Muscle of arm (tissue), 12 donors: Measurements from ENCODE around the gene SH3PXD2A. TPM values are rescaled to one million over a fixed set of nuclear protein-coding genes. Genes with fewer than 3 reads are reported as not detected.
A peak's percentile ranks its signal among the peaks of the same experiment; 100 is the strongest.

Source experiments
- DNase-seq: peaks from one replicate; pipeline ENCODE4 v3.0.0-alpha.2; 2013
- polyA plus RNA-seq, 12 donors: library from polyadenylated mRNA; unstranded; fragments of 120-200 nt; gene quantifications; one replicate each; pipeline ENCODE4 v1.2.1, GENCODE V29; 2013; ENCODE audit not compliant: insufficient read length in 12 of 12

Gene SH3PXD2A
- polyA plus RNA-seq, 12 donors: 67.6 to 154 (median 81.6) TPM

DNA sequence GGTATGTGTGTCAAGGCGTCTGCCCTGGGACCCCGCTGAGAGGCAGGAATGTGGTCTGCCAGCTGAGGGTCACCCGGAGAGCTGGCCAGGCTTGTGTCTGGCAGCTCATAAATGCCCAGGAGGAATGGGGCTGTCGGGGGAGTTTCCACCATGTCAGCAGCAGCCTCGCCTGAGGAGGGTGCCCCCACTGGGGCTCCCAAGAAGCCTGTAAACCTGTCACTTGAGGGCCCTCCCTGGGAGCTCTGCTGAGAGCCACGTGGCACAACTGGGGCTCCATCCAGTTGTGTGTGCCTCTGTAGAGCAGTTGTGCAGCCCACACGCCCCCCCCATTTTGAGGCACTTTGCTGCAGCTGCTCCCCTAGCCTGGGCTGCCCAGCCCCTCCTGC, 291.3 kb downstream of the SH3PXD2A start:
- DNase-seq: no peak

DNA sequence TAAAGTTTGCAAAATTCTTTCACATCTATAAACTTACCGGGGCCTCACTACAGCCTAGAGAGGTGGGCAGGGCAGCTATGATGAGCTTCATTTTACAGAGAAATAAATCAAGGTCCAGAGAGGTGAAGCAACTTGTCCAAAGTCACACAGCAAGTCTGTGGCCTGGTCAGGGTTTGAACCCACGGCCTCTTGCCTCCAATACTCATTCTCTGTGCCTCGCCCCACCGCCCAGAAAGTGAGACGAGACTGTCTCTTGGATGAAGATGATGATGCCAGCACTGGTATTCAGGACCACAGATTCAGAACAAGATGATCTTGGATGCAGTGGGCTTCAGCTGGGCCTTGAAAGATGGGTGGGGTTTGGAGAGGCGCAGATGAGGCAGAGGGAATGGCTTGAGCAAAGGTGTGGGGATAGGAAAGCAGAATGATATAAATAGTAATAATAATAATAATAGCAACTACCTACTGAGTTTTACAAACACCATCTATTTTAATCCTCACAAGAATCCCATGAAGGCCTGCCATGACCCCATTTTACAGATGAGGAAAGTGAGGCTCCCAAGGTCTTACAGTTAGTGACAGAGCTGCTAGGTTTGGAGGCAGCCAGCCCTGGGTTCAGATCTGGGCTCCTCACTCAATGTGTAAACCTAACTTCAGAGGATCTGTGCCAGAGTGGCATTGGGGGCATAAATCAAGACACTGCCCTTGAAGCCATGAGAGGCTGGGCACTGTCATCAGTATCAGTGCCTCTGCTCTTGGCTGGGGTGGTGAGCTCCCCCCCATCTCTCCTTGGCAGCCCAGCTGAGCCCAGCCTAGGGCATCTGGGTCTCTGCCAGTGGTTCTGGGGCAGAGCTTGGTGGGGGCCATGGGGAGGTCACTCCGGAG, 291.9 kb downstream of the SH3PXD2A start:
- no peak for DNase-seq

DNA sequence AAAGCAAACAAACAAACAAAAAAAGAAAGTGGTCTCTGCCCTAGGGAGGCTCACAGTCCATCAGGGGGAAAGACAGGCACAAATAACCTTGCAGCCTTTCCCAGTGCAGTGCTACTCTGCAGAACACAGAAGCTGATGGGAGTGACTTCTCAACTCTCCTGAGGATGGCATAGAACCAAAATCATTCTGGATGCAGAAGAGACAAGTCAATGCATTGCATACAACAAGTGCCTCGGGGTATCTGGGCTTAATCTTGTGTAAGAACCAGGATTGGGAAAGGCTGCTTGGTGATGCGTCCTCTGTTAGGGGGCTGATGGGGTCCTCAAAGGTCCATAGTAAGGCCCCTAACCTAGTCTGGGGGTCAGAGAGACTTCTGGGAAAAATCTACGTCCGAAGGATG, 293.0 kb downstream of the SH3PXD2A start:
- no peak for DNase-seq

DNA sequence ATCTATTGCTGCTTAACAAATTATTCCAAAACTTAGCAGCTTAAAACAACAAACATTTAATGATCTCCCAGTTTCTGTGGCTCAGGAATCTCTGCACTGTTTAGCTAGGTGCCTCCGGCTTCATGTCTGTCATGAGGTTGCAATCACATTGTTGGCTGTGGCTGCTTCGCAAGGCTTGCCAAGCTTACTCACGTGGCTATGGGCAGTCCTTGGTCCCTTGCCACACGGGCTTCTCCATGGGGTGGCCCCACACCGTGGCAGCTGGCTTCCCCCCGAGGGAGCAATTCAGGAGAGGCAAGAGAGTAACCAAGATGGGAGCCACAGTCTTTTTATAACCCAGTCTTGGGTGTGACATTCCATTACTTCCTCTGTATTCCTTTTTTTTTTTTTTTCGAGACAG, 294.5 kb downstream of the SH3PXD2A start:
- DNase-seq: no peak

DNA sequence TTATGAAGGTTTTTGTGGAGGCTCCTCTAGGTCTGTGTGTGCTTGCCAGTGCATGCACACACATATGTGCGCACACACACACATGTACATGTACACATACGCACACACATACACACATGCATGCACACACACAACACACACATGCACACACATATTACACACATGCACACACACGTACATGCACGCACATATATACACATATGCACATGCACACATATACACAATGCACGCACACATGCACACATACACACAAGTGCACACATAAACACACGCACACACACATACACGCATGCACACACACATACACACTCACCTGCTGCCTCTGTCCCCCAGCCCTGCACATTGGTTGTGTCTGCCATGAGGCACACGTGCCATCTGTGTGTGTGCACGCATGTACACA, 295.6 kb downstream of the SH3PXD2A start:
- DNase-seq: no peak

DNA sequence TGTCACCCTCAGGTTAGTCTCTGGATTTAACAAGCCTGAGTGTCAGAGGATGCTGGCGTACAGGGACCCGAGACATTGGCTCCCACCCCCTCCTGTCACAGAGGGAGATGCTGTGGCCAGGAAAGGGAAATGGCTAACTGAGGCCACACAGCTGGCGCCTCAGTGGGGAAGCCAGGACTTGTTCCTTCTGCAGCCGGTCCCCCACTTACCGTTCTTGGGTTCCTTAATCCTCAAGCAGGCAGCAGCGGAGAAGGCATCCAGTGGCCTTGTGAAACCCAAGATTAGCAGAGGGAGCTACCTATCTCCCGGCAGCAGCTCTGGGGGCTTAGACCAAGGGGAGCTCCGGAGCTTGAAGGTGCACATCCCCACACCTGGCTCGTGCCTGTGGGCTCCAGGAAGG, 296.5 kb downstream of the SH3PXD2A start:
- DNase-seq: no peak

DNA sequence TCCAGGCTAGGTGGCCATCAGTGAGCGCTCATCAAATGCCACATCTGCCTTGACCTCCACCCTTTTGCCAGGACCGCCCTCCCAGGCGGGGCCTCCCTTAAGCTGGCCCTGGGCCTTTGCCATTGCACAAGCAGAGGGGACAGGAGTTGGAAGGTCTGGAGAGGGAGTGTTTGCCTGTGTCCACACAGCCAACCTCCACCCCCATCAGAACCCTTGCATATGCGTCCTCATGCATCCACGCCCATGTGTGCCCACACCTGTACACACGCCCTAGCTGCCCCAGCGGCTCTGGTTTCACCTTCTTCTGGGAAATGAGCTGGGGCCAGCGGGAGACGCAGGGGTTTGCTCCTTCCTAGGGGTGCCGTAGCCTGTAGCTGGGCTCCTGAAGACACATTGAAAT, 297.9 kb downstream of the SH3PXD2A start:
- DNase-seq: no peak

DNA sequence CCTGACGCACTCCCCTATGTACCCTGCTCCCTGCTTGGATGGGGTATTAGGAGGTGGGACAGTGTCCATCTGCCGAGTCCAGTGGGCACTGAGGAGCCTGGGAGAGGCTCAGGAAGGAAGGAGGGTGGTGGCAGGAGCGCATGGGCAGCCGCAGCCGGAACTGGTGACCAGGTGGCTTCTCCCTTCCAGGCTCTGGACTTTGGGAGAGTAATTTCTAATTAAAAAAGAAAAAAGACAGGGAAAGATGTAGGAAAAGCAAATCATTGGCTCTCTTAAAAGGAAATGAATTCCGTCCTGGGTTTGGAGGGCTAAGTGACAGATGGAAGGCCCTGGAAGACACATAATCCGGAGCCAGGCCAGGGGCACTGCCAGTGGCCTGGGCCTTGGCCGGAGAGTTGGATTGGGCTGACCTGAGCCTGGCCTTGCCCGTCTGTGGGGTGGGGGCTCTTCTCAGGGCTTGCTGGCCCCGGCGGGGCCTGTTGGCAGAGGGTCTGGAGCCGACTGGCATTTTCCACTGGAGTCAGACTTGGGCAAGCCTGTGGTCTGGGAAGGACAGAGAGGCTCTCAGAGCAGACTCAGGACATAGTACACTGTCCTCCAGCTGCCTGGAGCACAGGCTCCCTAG, 298.9 kb downstream of the SH3PXD2A start:
- no peak for DNase-seq

DNA sequence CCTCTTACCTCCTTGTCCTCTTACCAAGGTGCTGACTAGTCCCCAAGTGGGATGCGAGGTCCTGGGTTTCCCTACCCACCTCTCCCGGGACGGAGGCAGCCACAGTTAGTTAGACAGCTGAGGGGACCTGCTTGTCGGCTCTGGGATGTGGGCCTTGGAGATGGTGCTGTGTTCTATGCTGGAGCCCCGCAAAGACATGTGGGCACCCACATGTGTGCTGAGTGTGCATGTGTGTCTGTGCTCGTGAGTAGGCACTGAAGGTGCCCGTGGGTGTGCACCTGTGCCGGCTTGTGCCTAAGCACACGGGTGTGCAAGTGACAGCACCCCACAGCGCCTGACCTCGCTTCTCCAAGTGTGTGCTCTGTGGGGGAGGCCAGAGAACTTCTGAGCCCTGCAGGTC, 299.7 kb downstream of the SH3PXD2A start:
- DNase-seq: no peak

DNA sequence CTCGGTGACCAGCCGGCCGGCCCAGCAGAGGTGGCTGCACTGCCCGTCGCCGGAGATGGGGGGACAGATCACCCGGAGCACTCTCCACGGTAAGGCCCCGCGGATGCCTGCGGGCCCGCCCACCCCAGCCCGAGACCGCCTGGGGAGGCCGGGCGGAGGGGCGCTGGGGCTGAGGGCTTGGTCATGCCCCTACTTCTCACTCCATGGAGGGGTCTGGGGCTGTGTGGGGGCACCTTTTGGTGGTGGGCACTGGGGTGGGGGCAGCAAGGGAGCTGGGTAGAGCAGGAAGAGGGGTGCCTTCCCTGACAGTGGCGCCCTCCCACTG, 300.1 kb downstream of the SH3PXD2A start:
- DNase-seq: no peak

DNA sequence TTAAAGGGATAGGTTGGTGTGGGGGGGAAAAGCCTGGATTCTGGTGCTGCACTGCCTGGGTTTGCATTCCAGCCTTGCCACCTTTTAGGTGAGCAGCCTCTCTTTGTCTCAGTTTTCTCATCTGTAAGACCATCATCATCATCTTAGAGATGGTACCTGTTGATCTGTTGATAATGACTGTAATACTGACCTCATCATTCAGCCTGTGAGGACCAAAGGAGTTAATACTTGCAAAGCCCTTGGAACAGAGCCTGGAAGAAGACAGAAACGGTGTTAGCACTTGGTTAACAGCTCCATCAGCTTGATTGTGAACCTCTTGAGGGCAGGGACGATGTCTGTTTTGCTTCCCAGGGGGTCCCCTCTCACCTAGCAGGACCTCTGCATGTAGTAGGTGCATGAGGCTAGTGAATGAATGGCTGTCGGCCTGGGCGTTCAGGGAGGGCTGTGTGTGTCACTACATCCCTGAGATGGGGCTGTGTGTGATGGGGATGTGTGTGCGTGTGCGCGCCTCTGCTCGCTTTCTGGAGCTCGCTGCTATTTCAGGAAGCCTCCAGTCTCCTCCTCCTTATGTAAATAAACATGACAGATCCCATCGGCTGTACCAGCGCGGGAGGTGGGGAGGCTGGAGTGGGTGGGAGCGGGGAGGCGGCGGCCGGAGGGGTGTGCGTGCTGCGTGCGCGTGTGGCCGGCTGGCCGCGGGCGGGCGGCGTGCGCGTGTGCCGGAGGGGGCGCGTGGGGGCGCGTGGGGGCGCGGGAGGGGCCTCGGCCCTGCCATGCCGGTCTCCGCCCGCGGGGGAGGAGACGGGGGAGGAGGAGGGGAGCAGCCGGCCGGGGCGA, 300.7 kb downstream of the SH3PXD2A start:
- peak; percentile 51 for DNase-seq

DNA sequence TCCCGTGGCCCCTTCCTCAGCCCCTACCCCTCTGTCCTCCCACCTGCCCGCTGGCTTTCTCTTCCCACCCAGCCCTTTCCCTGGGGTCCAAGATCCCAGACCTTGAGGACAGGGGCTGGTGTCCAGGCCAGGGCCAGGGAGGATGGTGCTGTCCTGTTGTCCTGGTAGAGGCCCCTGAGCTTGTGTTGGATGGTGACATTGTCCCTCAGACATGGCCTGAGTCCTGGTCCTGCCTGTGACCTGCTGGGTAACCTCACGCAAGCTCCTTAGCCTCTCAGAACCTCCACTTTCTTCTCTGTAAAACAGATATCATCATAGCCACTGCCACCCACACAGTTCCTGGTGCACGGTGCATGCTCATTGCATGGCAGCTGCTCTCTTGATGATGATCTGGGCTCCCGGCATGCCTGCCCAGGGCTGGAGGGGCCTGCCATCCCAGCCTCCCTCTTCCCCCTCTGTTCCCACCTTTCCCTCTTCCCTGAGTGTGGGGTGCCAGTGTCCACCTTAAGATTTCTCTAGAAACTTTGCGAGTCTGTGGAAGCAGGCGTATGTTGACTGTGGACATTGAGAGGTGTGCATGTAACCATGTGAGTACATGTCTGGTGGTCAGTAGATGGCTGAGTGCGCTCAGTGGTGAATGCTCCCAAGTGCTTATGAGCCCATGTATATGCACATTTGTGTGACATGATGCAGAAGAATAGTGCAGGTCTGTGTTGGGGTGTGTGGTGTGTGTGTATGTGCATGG, 301.5 kb downstream of the SH3PXD2A start:
- no peak for DNase-seq

DNA sequence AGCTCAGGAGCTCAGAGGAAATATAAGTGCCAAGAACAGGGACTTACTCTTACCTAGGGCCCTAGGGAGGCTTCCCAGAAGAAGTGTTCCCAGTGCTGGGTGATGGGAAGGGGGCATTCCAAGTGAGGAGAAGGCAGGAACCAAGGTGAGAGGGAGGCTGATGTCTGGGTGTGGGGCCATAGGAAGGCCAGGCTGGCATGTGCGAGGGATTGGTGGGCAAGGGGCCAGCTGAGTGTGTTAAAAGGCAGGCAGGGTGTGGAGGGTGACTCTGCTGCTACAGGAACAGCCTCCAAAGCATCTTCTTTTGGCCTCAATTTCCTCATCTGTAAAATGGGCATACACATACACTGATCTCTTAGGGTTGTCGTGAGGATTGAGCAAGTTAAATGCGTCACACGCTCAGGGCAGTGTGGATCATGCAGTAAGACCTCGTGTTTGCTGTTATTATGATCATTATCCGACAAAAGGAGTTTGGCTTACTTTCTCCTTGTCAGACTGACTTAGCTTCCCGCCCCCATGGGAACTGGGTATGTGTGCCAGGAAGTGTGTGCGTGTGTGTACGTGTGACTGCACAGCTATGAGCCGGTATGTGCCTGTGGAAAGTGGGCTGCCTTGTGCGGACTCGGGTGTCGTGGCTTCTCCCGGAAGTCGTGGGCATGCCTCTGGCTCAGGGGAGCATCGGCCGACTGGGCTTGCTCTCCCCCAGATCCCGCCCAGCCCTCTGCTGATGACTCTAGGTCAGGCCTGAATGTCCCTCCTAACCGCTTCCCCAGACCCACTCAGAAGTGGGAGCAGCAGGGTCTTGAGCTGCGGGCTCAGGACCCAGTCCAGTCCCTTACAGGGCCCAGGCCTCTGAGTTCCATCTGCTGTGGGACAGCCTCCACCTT, 302.3 kb downstream of the SH3PXD2A start:
- DNase-seq: no peak

DNA sequence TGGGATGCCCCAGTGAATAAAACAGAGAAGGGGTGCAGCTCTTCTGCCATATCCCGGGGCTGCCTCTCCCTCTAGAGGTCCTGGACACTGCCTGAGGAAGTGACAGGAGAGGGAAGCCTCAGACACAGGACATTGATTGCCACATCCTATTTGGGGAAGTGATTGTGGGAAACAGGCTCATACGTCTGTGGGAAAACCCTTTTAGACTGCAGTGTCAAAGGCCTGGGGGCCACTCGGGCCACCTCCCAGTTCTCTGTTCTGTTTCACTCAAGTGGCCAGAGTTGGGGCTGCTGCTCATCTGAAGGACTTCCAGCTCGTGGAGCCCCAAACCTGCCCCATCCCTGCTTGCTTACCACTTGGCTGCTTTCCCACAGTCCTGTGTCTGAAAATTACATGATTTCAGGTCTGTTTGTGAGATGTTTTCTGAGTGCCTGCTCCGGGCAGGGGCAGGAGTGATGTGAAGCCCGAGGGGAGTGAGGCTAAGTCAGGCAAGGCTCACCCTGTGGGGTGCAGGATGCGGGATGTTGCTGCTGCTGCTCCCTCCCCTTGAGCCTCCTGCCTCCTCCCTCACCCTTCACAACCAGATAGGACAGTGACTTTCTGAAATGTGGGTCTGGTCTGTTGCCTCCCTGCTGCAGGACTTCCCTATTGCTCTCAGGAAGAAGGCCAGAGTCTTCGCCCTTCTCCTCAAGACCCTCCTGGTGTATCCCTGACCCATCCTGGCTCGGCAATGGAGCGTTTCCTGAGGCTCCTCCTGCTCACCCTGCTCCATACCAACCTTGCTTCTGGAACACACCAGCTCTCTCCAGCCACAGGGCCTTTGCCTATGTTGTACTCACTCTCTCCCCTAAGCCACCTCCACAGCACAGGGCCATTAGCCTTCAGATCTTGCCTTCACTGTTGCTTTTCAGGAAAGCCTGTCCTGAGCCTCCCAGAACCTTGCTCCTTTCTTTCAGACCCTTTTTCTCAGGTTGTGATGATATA, 303.5 kb downstream of the SH3PXD2A start:
- DNase-seq: no peak

DNA sequence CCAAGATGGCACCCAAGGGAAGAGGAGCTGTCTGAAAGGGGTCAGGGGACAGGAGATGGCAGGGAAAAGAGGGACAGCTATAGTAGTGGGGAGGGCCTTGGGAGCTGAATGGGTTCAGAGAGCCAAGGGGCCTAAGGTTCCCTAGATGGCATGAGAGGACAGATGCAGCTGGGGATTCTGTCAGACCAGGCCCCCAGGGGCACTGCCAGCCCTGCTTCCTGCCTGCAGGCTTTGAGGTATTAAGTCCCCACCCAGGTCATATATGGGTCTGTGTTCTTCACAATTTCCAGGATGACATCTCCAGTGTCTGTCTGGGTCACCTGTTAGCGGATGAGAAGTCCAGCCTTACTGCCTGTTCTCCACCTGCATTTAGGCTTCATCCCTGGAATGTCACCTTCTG, 305.1 kb downstream of the SH3PXD2A start:
- no peak for DNase-seq

DNA sequence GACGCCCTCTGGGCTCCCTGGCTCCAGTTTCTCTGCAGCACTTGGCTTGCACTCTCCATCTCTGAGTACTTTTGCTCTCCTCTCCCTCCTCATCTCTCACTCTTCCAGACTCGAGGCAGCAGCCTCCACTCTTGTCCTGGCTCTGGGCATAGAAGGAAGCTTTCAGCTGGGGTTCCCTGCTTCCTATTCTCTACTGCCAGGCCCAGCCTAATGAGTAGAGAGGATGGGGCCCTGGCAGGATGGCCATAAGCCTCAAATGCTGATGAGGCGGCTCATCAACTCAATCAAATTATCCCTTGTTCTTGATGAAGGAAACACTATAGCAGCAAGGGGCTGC, 306.1 kb downstream of the SH3PXD2A start:
- no peak for DNase-seq

DNA sequence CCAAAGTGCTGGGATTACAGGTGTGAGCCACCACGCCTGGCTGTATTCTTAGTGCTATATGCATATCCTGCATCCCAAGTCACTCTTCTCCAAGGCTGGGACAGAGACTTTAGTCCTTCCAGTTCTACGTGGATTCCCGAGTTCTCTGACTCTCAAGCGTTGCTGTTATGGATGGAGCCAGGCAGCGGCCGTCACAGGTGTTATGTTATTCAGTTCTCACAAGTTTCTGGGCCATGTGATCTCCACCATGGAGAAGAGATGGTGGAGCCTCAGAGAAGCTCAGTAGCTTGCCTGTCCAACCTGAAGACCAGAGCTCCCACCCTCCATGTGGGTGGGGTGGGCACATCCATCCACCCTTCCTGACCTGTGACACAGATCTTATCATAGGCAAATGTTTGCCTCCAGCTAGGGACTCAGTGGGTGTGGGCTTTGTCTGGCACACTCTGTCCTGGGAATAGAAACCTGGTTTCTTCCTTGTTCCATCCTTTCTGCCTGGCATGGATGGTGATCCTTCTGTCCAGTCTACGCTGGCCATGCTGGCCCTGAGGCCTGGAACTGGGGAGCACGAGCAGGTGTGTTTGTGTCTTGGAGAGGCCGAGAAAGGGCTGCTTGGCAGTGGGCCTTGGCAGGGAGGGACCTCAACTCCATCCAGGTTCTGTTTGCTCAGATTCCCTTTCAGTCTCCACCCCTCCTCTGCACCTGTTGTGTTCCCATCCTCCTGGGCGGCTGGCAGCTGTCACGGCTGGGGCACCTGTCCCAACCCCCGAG, 306.6 kb downstream of the SH3PXD2A start:
- peak; percentile 28 for DNase-seq

DNA sequence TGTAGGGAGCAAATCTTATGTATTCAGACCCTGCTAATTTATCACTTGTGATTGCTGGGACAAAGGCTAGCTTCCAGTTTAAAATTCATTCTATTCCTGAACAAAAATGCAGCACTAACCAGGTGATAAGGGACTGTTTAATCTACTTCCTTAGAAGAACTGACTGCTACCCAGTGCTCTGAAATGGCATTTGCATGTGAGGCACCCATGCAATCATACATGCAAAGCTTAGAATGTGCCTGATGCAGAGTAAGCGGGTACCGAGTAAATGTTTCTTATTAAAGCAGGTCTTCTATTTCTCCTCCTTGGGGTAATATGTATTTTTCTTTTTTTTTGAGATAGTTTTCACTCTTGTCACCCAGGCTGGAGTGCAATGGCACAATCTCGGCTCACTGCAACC, 307.4 kb downstream of the SH3PXD2A start:
- no peak for DNase-seq

DNA sequence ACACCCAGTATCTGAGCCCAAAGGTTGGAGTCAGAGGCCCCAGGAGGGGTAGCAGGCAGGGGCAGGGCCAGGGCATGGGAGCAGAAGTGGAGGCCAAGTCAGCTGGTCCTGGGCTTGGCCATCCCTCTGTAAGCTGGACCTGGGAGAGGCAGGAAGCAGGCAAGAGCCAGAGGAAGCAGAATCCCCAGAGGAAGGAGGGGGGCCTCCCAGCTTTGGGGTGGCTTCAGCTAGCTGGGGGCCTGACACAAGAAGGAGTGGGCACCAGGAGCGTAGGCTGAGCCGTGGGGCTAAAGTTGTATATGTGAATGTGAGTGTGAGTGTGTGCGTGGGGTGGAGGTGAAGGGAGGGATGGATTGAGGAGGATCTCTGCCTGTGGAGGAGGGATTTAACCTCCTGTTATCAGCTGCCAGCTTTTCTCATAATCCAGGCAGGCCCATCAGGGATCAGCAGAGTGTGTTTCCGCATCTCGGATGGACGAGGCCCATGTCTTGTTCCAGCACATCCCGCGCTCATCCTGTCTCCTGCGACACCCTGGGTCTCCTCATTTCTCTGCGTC, 307.9 kb downstream of the SH3PXD2A start:
- no peak for DNase-seq
